HG03342 (cell line): ENCODE results near the gene SRD5A3.
"Not testable (repeated sequence)": the region's sequence is repeated elsewhere in the genome, so short reads cannot be mapped to it uniquely, and the experiment has no call there.

Experiments
- ATAC-seq: cut with Tn5 transposase; IDR thresholded peaks from one replicate; pipeline ENCODE4 v1.9.1; 2021; ENCODE audit warnings: mild to moderate bottlenecking, moderate library complexity; ENCODE audit not compliant: unreplicated experiment

Gene SRD5A3

DNA sequence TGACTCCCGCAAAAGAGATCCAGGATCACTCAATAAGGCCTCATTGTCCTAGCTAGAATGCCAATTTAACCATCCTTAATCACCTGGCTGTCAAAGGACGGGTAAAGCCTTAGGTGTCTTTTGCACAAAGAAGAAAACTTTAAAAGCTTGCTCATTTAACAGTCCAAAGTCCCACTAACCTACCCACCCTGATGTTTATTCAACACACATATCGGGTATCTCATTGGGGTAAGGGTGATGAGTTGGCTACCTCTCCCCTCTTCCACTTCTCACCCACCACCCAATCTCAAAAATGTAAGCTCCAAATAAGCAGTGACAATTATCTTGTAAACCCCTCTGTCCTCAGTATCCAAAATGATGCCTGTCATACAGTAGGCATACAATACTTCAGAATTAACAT, 988 bp upstream of the SRD5A3 start:
- ATAC-seq: no peak

DNA sequence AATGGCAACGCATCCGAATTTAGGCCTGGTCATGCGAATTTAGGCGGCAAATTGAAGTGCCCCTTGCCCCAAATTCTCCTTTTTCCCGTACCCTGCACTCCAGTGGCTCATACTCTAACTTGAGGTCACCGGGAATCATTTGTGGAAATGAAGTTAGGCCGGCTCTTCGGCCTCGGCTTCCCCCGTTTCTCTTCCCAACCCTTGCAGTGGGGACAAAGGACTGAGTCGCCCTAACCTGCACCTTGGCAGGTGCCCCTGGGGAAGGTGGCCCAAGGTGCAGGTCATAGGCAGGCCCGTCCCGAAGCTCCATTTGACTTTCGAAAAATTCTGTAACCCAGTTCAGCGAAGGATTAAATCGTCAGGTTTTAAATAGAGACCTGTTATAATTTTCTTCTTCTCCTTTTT, 811 bp downstream of the SRD5A3 start:
- ATAC-seq: no peak

DNA sequence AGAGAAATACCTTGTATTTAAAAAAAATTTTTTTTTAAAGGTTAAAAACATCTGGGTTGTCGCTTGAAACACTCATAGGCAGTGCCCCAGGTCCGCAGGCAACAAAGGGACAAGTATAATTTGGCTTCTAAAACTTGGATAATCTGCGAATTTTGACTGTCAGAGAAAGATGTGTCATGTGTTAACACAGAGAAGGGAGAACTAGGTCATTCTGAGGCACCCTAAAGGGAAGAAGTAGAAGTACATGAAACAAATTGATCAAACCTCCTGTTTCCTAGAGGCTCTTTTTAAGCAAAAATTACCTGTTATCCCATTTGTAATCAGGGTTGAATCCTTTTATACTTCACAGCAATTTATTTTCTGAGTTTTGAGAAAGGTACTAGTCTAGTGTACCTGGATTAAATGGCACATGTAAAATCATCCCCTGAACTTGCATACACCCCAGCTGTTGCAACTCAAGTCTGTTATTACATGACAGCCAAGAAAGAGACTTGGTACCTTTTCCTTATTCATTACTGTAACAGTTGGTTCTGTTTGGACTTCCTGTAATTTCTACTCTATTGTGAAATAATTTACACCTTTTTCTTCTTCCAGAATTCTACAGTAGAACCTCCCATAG, 1.7 kb downstream of the SRD5A3 start:
- no peak for ATAC-seq

- no peak for ATAC-seq
Observed at GRCh38 chr4:55348466-55348865, 2.4 kb downstream of the SRD5A3 start.

DNA sequence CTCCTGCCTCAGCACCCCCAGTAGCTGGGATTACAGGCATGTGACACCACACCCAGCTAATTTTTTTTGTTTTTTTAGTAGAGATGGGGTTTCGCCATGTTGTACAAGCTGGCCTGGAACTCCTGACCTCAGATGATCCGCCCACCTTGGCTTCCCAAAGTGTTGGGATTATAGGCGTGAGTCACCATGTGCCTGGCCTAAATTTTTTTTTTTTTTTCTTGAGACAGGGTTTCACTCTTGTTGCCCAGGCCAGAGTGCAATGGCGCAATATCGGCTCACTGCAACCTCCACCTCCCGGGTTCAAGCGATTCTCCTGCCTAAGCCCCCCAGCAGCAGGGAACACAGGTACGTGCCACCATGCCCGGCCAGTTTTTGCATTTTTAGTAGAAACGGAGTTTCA, 4.8 kb downstream of the SRD5A3 start:
- not testable (repeated sequence) for ATAC-seq

DNA sequence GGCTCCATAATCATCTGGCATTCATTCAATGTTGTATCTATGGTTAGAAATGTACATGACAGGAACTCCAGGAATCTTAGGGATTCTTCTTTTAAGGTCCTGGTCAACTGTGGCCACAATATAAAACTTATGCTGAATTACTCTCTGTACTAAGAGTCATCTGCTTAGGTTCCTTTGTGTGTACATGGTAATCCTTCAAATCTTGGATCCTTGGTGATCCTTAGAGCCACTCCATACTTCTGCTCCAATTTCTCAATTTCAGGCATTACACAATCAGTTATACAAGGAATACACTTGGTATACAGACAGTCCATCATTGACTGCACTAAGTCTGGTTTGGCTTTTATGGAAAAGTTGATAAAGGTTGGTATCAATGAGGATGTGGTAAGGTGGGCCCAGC, 5.8 kb downstream of the SRD5A3 start:
- no peak for ATAC-seq

DNA sequence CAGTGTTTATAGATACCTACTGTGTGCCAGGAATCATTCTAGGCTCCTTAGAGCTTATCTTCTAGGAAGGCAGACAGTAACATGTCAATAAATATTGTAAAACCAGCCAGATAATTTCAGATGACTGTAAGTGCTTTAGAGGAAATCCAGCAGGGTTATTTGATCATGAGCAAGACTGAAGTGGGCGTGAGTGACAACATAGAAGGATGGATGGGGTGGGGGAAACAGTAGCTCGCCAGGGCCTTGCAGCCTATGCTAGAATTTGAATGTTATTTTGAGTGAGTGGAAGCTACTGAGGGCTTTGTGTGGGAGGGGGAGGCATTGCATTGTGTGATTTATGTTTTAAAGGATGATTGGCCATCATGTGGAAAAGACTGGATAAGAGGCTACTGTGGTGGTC, 6.7 kb downstream of the SRD5A3 start:
- ATAC-seq: no peak

DNA sequence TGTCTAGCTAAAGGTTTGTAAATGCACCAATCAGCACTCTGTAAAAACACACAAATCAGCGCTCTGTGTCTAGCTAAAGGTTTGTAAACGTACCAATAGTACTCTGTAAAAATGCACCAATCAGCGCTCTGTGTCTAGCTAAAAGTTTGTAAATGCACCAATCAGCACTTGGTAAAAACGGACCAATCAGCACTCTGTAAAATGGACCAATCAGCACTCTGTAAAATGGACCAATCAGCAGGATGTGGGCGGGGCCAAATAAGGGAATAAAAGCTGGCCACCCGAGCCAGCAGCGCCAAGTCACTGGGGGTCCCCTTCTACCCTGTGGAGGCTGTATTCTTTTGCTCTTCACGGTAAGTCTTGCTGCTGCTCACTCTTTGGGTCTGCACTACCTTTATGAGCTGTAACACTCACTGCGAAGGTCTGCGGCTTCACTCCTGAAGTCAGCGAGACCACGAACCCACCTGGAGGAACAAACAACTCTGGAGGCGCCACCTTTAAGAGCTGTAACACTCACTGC, 7.2 kb downstream of the SRD5A3 start:
- not testable (repeated sequence) for ATAC-seq

DNA sequence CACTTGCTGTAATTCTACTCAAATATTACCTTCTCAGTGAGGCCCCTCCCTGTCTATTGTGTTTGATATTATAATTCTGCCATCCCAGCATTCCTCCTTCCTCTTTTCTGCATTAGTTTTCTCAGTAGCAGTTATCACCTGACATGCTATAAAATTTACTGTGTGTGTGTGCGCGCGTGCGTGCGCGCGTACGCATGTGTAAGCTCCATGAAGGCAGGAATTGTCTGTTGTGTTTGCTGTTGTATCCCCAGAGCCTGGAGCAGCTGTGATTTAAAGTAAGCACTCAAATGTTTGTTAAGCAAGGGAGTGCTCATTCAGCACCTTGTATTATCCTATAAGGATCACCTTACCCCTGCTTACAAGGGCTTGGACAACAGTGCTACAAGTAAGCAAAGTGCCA, 8.6 kb downstream of the SRD5A3 start:
- ATAC-seq: no peak

GRCh38 chr4:55355555-55355954, 9.5 kb downstream of the SRD5A3 start:
- ATAC-seq: no peak

GRCh38 chr4:55356991-55357461, 11.0 kb downstream of the SRD5A3 start:
- ATAC-seq: no peak

DNA sequence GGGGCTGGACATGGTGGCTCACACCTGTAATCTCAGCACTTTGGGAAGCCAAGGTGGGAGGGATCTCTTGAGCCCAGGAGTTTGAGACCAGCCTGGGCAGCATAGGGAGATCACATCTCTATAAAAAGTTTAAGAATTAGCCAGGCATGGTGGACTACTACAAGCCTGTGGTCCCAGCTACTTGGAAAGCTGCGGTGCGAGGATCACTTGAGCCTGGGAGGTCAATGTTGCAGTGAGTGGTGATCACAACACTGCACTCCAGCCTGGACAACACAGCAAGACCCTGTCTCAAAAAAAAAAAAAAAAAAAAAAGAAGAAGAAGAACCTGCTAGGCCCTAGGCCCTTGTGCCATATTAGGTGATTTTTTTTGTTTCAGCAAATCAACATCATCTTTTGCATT, 12.2 kb downstream of the SRD5A3 start:
- no peak for ATAC-seq

DNA sequence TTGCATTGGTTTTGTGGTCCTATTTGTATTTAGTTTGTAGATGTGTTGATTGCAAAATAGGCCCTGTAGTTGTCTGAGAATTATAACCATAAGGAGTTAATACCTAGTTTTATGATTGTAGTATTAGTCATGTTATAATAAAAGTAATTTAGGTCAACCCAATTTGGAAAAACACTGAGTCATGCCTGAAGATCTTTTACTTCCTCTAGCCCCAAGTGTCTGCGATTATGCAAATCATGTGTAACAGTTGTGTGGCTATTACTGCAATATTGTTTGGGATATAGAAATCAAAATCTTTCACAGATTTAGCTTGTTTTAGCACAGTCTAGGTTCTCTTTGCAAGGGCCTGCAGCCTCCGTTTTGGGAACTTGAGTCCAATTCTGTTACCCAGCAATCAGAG, 12.6 kb downstream of the SRD5A3 start:
- no peak for ATAC-seq

- no peak for ATAC-seq
Observed at GRCh38 chr4:55359397-55359916, 13.4 kb downstream of the SRD5A3 start.

DNA sequence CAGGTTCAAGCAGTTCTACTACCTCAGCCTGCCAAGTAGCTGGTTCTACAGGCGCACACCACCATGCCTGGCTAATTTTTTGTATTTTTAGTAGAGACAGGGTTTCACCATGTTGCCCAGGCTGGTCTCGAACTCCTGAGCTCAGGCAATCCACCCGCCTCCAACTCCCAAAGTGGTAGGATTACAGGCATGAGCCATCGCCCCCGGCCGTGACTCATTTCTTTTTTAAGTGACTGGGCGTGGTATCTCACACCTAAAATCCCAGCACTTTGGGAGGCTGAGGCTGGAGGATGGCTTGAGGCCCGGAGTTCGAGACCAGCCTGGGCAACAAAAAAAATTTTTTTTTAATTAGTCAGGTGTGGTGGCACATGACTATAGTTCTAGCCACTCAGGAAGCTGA, 16.9 kb downstream of the SRD5A3 start:
- ATAC-seq: not testable (repeated sequence)

DNA sequence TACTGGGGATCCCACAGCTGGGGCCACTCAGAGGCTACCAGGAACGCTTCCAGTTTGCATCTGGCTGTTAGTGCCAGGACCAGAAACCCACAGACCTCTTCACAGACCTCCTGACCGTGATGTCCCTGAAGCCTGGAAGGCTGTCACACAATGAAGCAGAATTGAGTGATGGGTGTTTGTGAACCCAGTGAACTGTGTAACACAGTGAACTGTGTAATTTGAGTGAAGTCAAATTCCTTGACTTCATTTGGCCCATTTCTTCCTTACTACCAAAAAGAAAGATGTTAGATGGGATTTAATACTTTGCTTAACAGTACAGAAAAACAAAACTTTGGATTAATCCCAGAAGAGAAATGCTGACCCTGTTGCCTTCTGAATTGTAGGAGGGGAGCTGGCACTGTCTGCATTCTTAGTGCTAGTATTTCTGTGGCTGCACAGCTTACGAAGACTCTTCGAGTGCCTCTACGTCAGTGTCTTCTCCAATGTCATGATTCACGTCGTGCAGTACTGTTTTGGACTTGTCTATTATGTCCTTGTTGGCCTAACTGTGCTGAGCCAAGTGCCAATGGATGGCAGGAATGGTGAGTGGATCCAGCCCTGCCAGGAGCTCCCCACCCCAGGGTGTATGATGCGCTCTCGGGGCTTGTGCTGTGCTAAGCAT, 17.8 kb downstream of the SRD5A3 start:
- ATAC-seq: no peak

- ATAC-seq: no peak
Observed at GRCh38 chr4:55364691-55365344, 18.8 kb downstream of the SRD5A3 start.

DNA sequence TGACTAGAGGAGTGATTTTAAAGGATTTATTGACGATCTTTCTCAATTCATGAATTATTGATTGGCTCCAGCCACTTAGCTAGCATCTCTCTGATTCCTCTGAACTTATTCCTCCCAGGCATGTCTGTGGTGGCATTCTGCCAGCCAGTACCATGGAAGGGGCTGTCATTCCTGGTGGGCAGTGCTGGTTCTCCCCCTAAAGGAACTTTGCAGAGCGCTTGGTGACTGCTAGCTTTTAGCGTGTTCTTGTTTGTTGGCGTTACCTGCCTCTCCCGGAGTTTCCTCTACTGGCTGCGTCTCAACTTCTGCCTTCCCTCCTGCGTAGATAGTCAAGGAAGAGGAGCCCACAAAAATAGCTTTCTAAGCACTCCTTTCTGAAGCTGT, 19.3 kb downstream of the SRD5A3 start:
- ATAC-seq: no peak

DNA sequence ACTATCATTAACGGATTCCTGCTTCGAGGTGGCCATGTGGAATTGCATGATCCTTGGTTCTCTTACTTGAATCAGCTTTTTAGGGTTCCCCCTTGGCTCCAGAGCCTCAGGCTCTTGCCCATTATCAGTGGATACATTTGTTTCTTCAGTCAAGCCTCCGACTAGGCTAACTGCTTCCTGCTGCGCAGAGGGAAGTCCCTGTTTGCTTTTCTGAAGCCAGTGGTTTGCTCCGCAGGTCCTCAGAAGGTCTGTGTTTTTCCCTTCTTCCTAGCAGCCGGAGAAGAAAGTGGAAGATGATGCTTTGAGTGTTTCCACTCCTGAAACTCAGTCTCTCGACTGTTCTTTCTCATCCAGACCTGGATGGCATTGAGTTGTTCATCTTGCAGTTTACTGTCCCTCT, 20.6 kb downstream of the SRD5A3 start:
- ATAC-seq: no peak

- no peak for ATAC-seq
Observed at GRCh38 chr4:55367084-55367722, 21.2 kb downstream of the SRD5A3 start.

GRCh38 chr4:55369968-55370367, 23.9 kb downstream of the SRD5A3 start:
- no peak for ATAC-seq
